CD4-positive, alpha-beta T cell treated with Interferon gamma for 1 hour (primary cell): ENCODE results near the gene PTPA.

Experiments
- DNase-seq: peaks from one replicate; pipeline ENCODE4 v3.0.0-alpha.2; 2020

PTPA gene

DNA sequence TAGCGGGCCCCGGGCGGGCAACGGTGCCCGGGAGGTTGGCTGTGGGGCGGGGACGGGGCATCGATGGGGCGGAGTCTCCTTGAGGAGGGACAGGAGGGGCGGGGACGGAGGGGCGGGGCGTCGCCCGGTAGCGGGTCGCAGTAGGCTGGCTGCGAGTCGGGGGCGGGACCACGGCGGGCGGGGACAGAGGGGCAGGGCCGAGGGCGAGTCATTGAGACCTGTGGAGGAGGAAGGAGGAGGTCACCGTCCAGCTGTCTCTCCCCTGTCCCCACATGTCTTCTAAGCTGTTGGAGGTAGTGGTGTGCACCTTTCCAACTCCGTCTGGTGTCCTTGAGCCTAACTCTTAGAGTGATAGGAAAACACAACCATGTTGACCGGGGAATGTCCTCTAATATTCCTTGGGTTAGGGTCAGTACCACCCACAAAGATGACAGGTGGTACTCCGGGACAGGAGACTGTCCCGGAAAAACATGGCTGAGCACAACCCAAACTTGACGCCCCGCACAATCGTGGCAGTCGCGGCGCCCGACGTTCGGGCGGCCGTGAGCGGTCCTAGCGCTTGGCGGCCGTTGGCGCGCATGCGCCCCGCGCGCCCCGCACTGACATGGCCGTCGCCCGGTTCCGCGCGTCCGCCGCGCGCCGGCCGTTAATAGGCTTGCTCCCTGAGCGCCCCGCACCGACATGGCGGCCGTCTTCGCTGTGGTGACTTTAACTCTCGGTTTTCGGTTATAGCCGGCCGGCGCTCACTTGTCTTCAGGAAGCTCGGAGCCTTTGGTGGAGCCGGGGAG lies at the start of gene PTPA, which contains the start of gene CRAT:
PTPA (plus strand) TSS at position 676 of the 788 bp plus-strand sequence. CDS start 186 bp downstream, outside the sequence.
CRAT (minus strand) TSS at position 54 of the 788 bp plus-strand sequence. CDS start 284 bp downstream, outside the sequence.
- DNase-seq: peak; percentile 96

DNA sequence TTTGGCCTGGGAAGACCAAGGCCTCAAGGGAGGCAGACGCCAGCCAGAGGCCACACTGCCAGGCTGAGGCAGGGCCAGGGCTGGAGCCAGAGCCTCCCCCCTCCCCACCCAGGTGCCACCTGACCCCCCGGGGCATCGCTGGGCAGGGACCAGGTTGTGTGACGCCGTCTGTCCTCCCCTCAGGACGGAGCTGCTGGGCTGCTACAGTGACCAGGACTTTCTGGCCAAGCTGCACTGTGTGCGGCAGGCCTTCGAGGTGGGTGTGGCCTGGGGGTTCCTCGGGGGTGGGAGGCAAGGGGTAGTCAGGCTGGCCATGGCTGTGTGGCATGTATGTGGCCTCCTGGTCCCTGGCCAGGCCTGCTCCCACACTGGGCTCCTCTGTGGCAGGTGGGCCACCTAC lies 48.2 kb upstream of the PTPA start:
- DNase-seq: no peak

- no peak for DNase-seq
Observed at GRCh38 chr9:129064499-129064908, 46.7 kb upstream of the PTPA start.

DNA sequence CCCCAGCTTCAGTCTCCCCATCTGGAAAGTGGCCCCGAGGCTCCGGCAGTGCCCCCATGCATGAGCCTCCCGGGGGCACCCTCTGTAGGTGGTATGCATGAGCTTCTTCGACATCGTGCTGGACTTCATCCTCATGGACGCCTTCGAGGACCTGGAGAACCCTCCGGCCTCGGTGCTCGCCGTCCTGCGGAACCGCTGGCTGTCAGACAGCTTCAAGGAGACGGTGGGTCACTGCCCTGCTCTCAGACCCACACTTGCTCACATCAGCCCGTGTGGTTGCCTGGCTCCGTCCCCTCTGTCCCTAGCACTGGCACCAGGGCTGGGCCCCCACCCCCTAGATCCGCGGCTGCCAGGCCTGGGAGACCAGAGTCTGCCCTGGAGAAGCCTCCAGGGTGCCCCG lies 43.1 kb upstream of the PTPA start:
- no peak for DNase-seq

- DNase-seq: peak; percentile 75
Observed at GRCh38 chr9:129068990-129069861, 42.0 kb upstream of the PTPA start.

DNA sequence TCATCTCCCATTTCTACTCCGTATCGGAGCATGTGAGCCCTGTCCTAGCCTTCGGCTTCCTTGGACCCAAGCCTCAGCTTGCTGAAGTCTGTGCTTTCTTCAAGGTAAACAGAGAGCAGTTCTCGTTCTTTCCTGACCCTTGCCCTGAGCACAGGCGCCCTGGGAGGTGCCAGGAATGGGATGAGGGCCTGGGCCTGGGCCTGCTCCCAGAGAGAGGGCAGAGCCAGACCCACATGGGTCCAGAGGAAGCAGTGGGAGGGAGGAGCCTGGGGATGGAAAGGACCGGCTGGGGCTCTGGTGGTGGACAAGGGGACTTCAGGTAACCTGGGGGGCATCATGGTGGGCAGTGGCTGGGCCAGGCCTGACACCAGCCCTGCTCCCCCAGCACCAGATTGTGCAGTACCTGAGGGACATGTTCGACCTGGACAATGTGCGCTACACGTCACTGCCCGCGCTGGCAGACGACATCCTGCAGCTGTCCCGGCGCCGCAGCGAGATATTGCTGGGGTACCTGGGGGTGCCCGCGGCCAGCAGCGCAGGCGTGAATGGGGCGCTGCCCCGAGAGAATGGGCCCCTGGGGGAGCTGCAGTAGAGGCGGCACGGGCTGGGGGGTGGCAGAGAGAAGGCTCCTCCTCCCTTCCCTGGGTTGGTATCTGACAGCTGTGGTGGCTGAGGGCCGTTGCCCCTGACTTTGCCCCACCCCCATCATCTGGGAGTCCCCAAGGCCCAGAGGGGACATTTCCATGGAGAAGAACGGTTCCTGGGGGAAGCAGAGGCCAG lies 41.2 kb upstream of the PTPA start:
- no peak for DNase-seq

- DNase-seq: no peak
Observed at GRCh38 chr9:129070696-129071525, 40.3 kb upstream of the PTPA start.

GRCh38 chr9:129071526-129072126 lies 39.6 kb upstream of the PTPA start:
- no peak for DNase-seq

DNA sequence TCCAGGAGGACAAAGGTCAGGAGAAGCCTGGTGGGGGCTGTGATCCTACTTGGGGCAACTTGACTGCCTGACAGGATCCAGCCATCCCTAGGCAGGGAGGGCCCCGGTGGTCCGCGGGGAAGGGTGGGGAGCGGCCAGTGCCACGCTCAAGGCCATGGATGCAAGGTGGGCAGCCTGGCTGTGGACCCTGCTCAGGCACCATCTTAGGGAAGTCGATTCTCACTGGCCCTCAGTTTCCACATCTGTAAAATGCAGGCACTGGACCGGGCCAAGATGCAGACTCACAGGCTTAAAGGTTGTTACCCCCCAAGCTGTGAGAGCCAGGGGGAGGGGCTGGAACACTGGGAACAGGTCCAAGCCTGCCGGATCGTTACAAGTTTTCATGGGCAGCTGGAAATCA lies 39.0 kb upstream of the PTPA start:
- DNase-seq: no peak

DNA sequence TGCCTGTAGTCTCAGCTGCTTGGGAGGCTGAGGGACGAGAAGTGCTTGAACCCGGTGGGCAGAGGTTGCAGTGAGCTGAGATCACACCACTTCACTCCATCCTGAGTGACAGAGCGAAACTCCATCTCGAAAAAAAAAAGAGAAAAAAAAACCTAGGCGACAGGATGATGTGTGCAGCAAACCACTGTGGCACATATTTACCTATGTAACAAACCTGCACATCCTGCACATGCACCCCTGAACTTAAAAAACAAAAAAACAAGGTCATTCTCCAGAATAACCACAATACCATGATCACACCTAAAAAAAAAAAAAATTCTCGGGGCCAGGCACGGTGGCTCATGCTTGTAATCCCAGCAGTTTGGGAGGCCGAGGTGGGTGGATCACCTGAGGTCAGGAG lies 37.8 kb upstream of the PTPA start:
- DNase-seq: no peak

DNA sequence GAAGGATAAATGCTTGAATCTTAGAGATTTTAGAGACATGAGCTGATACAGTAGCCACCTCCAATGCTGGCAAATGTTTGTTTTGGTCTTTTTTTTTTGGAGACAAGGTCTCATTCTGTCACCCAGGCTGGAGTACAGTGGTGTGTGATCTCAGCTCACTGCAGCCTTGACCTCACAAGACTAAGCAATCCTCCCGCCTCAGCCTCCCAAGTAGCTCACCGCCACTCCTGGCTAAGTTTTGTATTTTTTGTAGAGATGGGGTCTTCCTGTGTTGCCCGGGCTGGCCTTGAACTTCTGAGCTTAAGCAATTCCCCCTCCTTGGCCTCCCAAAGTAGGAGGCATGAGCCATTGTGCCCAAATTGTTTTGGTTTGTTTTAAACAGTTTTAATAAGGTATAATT lies 37.1 kb upstream of the PTPA start:
- DNase-seq: no peak

GRCh38 chr9:129075996-129076639 lies 35.1 kb upstream of the PTPA start:
- DNase-seq: no peak

- DNase-seq: no peak
Observed at GRCh38 chr9:129076640-129077037, 34.6 kb upstream of the PTPA start.

DNA sequence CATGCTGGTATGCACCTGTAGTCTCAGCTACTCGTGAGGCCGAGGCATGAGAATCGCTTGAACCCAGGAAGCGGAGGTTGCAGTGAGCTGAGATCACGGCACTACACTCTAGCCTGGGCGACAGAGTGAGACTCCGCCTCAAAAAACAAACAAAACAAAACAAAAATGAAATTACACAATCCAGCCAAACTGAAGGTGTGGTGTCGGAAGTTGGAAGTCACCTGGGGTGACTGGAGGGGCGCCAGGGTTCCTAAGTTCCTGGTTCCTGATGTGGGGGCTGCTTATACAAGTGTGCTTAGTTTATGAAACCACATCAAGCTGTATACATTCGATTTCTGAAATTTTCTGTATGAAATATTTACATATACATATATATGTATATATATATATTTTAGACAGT lies 34.0 kb upstream of the PTPA start:
- no peak for DNase-seq

- DNase-seq: no peak
Observed at GRCh38 chr9:129078691-129079503, 32.3 kb upstream of the PTPA start.

DNA sequence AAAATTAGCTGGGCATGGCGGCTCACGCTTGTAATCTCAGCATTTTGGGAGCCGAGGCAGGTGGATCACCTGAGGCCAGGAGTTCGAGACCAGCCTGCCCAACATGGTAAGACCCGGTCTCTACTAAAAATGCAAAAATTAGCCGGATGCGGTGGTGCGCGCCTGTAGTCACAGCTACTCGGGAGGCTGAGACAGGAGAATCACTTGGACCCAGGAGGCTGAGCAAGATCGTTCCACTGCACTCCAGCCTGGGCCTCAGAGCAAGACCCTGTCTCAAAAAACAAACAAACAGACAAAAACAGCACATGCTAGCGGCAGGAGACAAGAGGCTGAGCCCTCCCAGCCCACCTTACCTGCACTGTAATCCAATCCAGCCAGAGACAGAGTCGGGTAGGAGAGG lies 31.4 kb upstream of the PTPA start:
- no peak for DNase-seq

- no peak for DNase-seq
Observed at GRCh38 chr9:129080298-129080600, 31.0 kb upstream of the PTPA start.

DNA sequence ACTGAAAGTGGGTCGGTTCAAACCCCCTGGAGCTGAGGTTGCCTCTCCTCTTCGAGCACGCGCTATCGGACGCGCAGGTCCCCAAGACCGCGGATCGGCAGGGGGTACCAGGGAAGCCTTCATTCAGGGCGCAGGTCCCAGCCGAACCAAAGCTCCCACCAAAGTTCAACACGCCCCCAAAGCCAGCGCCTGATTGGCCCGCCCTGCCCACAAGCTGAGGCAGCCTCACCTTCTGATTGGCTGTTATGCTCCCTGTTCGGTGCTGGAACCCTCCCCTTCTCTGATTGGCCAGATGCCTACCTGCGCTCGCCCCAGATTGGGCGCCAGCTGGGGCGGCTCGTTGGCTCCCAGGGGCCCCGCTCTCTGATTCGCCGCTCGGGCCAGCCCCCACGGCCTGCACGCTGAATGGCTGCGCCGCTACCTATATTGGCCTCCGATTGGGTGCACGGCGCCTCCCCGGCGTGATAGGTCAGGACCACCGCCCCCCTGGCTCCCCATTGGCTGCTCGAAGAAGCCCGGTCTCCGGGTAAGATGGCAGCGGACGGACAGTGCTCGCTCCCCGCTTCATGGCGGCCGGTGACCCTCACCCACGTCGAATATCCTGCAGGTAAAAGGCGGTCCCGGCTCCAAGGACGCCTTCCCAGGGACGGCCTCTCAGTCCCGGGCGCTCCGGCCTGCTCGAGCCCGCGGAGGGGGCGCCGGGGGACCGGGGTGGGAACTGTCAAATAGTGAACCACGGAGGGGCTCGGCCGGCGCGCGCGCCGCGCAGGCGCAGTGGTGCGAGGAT lies 30.4 kb upstream of the PTPA start, which contains the start of gene DOLPP1:
DOLPP1 (plus strand) TSS at position 511 of the 787 bp plus-strand sequence; CDS start at position 532, 21 bp downstream.
- DNase-seq: peak; percentile 100

DNA sequence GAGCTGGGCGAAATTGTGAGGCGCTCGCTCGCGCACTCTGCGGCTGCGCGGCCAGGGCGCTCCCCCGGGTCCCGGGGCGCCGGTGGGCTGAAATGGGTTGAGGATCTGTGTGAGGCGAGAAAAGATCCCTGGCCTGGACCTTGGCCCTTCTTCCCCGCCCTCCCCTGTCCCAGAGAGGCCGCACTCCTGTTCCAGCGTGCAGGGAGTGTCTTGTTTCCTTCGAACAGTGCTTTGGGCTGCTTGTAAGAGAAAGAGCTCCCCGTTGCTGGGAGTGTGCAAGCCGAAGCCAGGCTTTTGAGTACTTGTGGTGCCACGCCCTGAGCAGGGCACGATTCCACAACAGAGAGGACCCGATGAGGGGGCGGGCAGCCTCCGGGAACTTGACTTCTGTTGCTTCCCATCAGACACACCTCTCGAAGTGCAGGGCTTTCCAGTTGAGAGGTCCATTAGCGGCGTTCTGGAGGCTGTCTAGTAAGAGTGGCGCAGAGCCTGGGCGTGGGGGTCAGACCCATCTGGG lies 29.8 kb upstream of the PTPA start:
- no peak for DNase-seq
